Osteoblast (primary cell): ENCODE measurements around the gene KLHL25. TPM values are rescaled to one million over a fixed set of nuclear protein-coding genes. Genes with fewer than 3 reads are reported as not detected.

ENCODE experiments used
- DNase-seq: peaks from one replicate; pipeline ENCODE4 v3.0.0; 2011; ENCODE audit warnings: low spot score, mixed read lengths; ENCODE audit not compliant: insufficient read length; ENCODE audit errors: missing footprints
- H2AFZ ChIP-seq: 2 replicates; pipeline ENCODE4 v1.6.0; 2011; ENCODE audit warnings: mild to moderate bottlenecking, low read length
- H3K27ac ChIP-seq: 2 replicates; pipeline ENCODE4 v1.5.1; 2011; ENCODE audit warnings: mild to moderate bottlenecking, low read depth, low read length, moderate library complexity
- H3K27me3 ChIP-seq: 2 replicates; pipeline ENCODE4 v1.6.0; 2012; ENCODE audit warnings: mild to moderate bottlenecking, control low read depth, inconsistent platforms, low read length, moderate library complexity; ENCODE audit not compliant: insufficient read depth
- H3K36me3 ChIP-seq: 2 replicates; pipeline ENCODE4 v1.5.1; 2011; ENCODE audit warnings: mild to moderate bottlenecking, low read length, control low read depth, moderate library complexity; ENCODE audit not compliant: insufficient read depth
- H3K4me1 ChIP-seq: 2 replicates; pipeline ENCODE4 v1.5.1; 2011; ENCODE audit warnings: mild to moderate bottlenecking, low read length, control low read depth, moderate library complexity; ENCODE audit not compliant: insufficient read depth
- H3K4me2 ChIP-seq: 2 replicates; pipeline ENCODE4 v1.6.0; 2011; ENCODE audit warnings: mild to moderate bottlenecking, low read length; ENCODE audit not compliant: insufficient read depth
- H3K4me3 ChIP-seq: fragments of 200-600 bp; sonication (generic); 3 replicates; pipeline ENCODE4 v1.5.1; 2012; ENCODE audit warnings: mild to moderate bottlenecking, low read length, inconsistent platforms; ENCODE audit not compliant: insufficient read depth
- H3K79me2 ChIP-seq: 2 replicates; pipeline ENCODE4 v1.6.0; 2012; ENCODE audit warnings: mild to moderate bottlenecking, low read length, control low read depth, inconsistent platforms; ENCODE audit not compliant: insufficient read depth
- H3K9me3 ChIP-seq: 2 replicates; pipeline ENCODE4 v1.5.1; 2011; ENCODE audit warnings: low read depth, low read length, control low read depth
- H4K20me1 ChIP-seq: 2 replicates; pipeline ENCODE4 v1.6.0; 2012; ENCODE audit warnings: mild to moderate bottlenecking, low read length, control low read depth; ENCODE audit not compliant: insufficient read depth
- total RNA-seq: library from RNA; depleted of rRNA; stranded (reverse); fragments of >200 nt; gene quantifications from 2 replicates; pipeline ENCODE4 v1.2.3, GENCODE V29; 2012
- TF ChIP-seq, protein P1 (sequence below): IDR thresholded peaks from 2 replicates; pipeline ENCODE4 v1.5.1; 2011; ENCODE audit warnings: mild to moderate bottlenecking, low read depth, low read length, moderate library complexity; ENCODE audit errors: extremely low read depth

The KLHL25 gene
- total RNA-seq, 1 donor = 4.3 TPM

DNA sequence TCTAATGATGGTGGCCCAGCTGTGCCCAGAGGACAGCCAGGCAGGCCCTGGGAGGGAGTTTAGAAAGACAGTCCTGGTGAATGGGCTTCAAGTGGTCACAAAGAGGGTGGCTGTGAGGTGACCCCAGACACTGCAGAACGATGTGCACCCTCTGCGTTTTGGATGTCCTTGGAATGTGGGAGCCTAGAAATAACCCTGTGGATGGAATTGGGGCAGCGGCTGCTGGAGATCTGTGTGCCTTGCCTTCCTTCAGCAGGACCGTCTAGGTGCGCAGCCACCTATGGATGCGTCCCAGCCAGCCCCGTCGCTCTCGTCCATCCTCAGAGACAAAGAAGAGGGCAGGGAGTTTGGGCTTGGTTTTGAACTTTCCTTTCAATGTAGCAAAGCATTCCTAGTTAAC lies 46.5 kb downstream of the KLHL25 start:
- DNase-seq = no peak
- no peak overlapping the region for H3K4me2 ChIP-seq
- TF ChIP-seq, protein P1, sequence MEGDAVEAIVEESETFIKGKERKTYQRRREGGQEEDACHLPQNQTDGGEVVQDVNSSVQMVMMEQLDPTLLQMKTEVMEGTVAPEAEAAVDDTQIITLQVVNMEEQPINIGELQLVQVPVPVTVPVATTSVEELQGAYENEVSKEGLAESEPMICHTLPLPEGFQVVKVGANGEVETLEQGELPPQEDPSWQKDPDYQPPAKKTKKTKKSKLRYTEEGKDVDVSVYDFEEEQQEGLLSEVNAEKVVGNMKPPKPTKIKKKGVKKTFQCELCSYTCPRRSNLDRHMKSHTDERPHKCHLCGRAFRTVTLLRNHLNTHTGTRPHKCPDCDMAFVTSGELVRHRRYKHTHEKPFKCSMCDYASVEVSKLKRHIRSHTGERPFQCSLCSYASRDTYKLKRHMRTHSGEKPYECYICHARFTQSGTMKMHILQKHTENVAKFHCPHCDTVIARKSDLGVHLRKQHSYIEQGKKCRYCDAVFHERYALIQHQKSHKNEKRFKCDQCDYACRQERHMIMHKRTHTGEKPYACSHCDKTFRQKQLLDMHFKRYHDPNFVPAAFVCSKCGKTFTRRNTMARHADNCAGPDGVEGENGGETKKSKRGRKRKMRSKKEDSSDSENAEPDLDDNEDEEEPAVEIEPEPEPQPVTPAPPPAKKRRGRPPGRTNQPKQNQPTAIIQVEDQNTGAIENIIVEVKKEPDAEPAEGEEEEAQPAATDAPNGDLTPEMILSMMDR = no peak
- H3K9me3 ChIP-seq = no peaks in the 10 kb centered on the region
- no peaks in the 10 kb centered on the region for H3K27me3 ChIP-seq
- H3K4me1 ChIP-seq = peaks cover 18% of the 10 kb centered on the region
- no peaks in the 10 kb centered on the region for H3K79me2 ChIP-seq
- H3K4me3 ChIP-seq = no peak overlapping the region
- no peak overlapping the region for H3K27ac ChIP-seq
- H4K20me1 ChIP-seq = peaks cover 6% of the 10 kb centered on the region
- peaks cover 36% of the 10 kb centered on the region for H3K36me3 ChIP-seq
- no peak overlapping the region for H2AFZ ChIP-seq

DNA sequence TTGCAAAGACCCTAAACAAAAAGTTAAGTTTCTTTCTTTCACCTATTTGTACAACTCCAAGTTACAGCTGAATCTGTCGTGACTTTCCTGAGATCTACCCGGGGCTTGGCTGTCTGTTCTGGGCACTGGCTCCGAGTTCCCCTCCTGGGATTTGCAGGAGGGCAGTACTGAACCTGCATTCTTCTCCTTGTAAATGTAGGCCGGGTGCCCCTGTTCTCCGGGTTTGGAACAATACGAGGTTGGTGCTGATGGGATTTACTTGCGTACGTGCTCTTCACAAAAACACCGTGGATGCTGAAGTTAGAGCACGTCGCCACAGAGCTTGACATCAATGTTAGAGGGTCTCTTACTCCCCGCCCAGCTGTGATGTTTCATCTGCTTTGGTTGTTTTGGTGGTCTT lies 48.1 kb downstream of the KLHL25 start:
- no peak overlapping the region for H3K4me3 ChIP-seq
- no peak for DNase-seq
- H3K4me2 ChIP-seq = no peak overlapping the region
- TF ChIP-seq, protein P1 = no peak
- no peaks in the 10 kb centered on the region for H3K9me3 ChIP-seq
- H3K27me3 ChIP-seq = no peaks in the 10 kb centered on the region
- H4K20me1 ChIP-seq = peaks cover 6% of the 10 kb centered on the region
- H3K79me2 ChIP-seq = no peaks in the 10 kb centered on the region
- H3K27ac ChIP-seq = no peak overlapping the region
- peaks cover 38% of the 10 kb centered on the region for H3K36me3 ChIP-seq
- no peak overlapping the region for H2AFZ ChIP-seq
- H3K4me1 ChIP-seq = peaks cover 18% of the 10 kb centered on the region

DNA sequence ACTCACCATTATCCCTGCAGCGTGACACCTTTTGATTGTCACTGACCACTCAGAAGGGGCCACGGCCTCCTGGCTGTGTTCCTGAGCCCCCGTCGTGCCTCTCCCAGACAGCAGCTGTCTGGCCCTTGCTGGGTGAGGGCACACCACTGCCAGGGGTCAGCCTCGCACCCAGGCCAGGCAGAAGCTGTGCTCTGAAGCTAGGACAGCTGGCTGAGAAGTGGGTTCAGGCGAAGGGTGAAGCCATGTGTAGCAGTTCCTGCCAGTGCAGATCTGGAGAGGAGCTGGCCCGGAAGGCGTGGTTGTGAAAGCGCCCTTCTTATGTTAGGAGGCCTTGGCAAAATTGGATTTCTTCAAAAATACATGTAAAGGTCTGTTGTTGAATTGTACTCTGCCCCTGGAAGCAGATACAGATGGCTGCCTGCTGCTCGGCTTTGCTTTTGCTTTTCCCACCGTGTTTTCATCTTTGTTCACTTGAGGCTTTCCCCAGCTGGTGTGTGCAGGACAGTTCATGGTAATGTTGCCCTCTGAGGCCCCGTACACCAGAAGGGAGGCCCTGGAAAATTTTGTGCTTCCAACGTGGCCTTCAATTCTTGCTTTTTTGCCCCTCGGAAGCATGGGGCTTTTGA lies 49.1 kb downstream of the KLHL25 start:
- no peak overlapping the region for H3K4me3 ChIP-seq
- no peak overlapping the region for H3K27ac ChIP-seq
- no peaks in the 10 kb centered on the region for H3K79me2 ChIP-seq
- no peak for DNase-seq
- H2AFZ ChIP-seq = no peak overlapping the region
- peaks cover 47% of the 10 kb centered on the region for H3K36me3 ChIP-seq
- no peaks in the 10 kb centered on the region for H3K27me3 ChIP-seq
- H3K9me3 ChIP-seq = no peaks in the 10 kb centered on the region
- peaks cover 15% of the 10 kb centered on the region for H3K4me1 ChIP-seq
- TF ChIP-seq, protein P1 = no peak
- no peak overlapping the region for H3K4me2 ChIP-seq
- peaks cover 4% of the 10 kb centered on the region for H4K20me1 ChIP-seq

DNA sequence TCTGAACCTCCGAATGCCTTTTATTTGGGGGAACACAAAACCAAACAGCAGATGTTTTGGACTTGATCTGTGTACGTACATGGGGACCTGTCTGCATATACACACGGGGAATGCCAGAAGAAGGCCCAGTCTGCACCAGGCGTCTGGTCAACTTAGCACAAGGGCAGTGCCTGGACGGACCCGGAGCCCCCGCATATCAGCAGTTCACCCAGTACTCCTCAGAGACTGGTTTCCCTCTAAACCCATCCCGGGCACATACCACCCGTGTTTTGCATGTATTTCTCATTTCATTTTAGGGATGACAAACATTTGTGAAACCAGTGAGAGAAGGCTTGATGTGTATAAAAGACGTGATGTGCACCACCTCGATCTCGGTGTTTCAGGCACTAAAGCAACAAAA lies 49.7 kb downstream of the KLHL25 start:
- H3K4me2 ChIP-seq = no peak overlapping the region
- TF ChIP-seq, protein P1 = no peak
- no peak overlapping the region for H3K4me3 ChIP-seq
- no peaks in the 10 kb centered on the region for H3K27me3 ChIP-seq
- H3K9me3 ChIP-seq = no peaks in the 10 kb centered on the region
- H2AFZ ChIP-seq = no peak overlapping the region
- no peak overlapping the region for H3K27ac ChIP-seq
- H3K36me3 ChIP-seq = peaks cover 52% of the 10 kb centered on the region
- H4K20me1 ChIP-seq = no peaks in the 10 kb centered on the region
- H3K79me2 ChIP-seq = no peaks in the 10 kb centered on the region
- H3K4me1 ChIP-seq = peaks cover 10% of the 10 kb centered on the region
- DNase-seq = no peak
